Measurements from ENCODE around the gene ZMYND11.

Gene ZMYND11

GRCh38 chr10:285216-285615 lies 150.0 kb downstream of the ZMYND11 start:
- Histone ChIP-seq H3K4me3 (ENCODE audit: low read length) (no peak overlapping the region), H3K9me2 (replicated peaks; ENCODE audit: control insufficient read depth, low read length) (no peaks in the 10 kb centered on the region), H3F3A (ENCODE audit: control insufficient read depth, insufficient read depth) (0 out of 2 replicates have a peak, but pooled peaks cover 2% of the 10 kb centered on the region), H3K9me3 (ENCODE audit: control insufficient read depth, insufficient read depth, low read length) (no peaks in the 10 kb centered on the region), H3K4me1 (ENCODE audit: control insufficient read depth, low read length) (peaks cover 21% of the 10 kb centered on the region), H3K79me2 (ENCODE audit: control insufficient read depth, low read length) (no peaks in the 10 kb centered on the region), H3K27me3 (ENCODE audit: control insufficient read depth, low read length) (no peaks in the 10 kb centered on the region), H3K27ac (ENCODE audit: low read depth, low read length) (no peak overlapping the region), H3K4me2 (ENCODE audit: low read length) (no peak overlapping the region), H4K20me1 (ENCODE audit: control insufficient read depth, insufficient read depth, low read depth, low read length) (no peaks in the 10 kb centered on the region), H3K36me3 (ENCODE audit: control insufficient read depth, low read length) (peaks cover 96% of the 10 kb centered on the region)
- TF ChIP-seq EZH2phosphoT487 (IDR thresholded peaks at IDR 0.05; ENCODE audit: borderline replicate concordance, low read length), result no peak
- TF ChIP-seq, protein P1, sequence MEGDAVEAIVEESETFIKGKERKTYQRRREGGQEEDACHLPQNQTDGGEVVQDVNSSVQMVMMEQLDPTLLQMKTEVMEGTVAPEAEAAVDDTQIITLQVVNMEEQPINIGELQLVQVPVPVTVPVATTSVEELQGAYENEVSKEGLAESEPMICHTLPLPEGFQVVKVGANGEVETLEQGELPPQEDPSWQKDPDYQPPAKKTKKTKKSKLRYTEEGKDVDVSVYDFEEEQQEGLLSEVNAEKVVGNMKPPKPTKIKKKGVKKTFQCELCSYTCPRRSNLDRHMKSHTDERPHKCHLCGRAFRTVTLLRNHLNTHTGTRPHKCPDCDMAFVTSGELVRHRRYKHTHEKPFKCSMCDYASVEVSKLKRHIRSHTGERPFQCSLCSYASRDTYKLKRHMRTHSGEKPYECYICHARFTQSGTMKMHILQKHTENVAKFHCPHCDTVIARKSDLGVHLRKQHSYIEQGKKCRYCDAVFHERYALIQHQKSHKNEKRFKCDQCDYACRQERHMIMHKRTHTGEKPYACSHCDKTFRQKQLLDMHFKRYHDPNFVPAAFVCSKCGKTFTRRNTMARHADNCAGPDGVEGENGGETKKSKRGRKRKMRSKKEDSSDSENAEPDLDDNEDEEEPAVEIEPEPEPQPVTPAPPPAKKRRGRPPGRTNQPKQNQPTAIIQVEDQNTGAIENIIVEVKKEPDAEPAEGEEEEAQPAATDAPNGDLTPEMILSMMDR (IDR thresholded peaks at IDR 0.05; ENCODE audit: low read depth, low read length, poor library complexity, severe bottlenecking), result no peak

DNA sequence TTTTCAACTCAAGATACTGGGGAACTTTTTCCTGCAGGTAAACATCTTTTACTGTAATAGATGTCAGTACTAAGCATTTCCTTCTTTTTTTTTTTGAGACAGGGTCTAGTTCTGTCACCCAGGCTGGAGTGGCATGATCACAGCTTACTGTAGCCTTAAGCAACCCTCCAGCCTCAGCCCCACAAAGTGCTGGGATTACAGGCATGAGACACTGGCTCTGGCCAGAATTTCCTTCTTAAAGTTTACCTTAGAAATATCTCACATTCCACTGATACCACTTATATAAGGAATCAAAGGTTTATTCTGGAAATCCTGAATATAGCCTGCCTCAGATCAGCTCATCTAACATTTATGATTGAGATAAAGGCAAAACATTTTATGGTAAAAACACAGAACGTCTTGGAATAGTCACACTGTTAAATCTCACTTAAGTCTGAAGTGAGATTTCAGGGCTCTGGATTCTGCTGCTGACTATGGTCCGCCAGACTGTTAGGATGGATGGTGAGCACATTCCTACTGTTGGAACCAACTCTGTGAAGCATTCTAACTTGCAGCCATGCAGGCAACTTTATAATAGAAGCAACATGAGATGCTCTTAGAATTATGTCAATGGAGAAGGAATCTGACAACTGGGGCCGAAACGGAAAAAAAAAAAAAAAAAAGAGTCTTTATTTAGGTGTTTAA lies 151.9 kb downstream of the ZMYND11 start:
- Histone ChIP-seq H3K79me2 (ENCODE audit: control insufficient read depth, low read length) (peaks cover 7% of the 10 kb centered on the region; the same call in 1 of the 2 replicates), H3K9me2 (replicated peaks; ENCODE audit: control insufficient read depth, low read length) (no peaks in the 10 kb centered on the region), H3K9me3 (ENCODE audit: control insufficient read depth, insufficient read depth, low read length) (no peaks in the 10 kb centered on the region), H3K27ac (ENCODE audit: low read depth, low read length) (no peak overlapping the region), H3K4me3 (ENCODE audit: low read length) (no peak overlapping the region), H3K27me3 (ENCODE audit: control insufficient read depth, low read length) (no peaks in the 10 kb centered on the region), H3K4me1 (ENCODE audit: control insufficient read depth, low read length) (peaks cover 41% of the 10 kb centered on the region), H3K4me2 (ENCODE audit: low read length) (no peak overlapping the region), H3K36me3 (ENCODE audit: control insufficient read depth, low read length) (peaks cover 96% of the 10 kb centered on the region), H4K20me1 (ENCODE audit: control insufficient read depth, insufficient read depth, low read depth, low read length) (no peaks in the 10 kb centered on the region), H3F3A (ENCODE audit: control insufficient read depth, insufficient read depth) (0 out of 2 replicates have a peak, but pooled peaks cover 2% of the 10 kb centered on the region)
- TF ChIP-seq, protein P1 (IDR thresholded peaks at IDR 0.05; ENCODE audit: low read depth, low read length, poor library complexity, severe bottlenecking), result no peak

- Histone ChIP-seq H3K36me3 (ENCODE audit: control insufficient read depth, low read length) (peaks cover 96% of the 10 kb centered on the region), H3K27me3 (ENCODE audit: control insufficient read depth, low read length) (no peaks in the 10 kb centered on the region), H3K79me2 (ENCODE audit: control insufficient read depth, low read length) (peaks cover 14% of the 10 kb centered on the region), H3K27ac (ENCODE audit: low read depth, low read length) (no peak overlapping the region), H3K4me2 (ENCODE audit: low read length) (no peak overlapping the region), H3K9me3 (ENCODE audit: control insufficient read depth, insufficient read depth, low read length) (no peaks in the 10 kb centered on the region), H3K9me2 (replicated peaks; ENCODE audit: control insufficient read depth, low read length) (no peaks in the 10 kb centered on the region), H3F3A (ENCODE audit: control insufficient read depth, insufficient read depth) (0 out of 2 replicates have a peak, but pooled peaks cover 2% of the 10 kb centered on the region), H3K4me3 (ENCODE audit: low read length) (no peak overlapping the region), H3K4me1 (ENCODE audit: control insufficient read depth, low read length) (peaks cover 47% of the 10 kb centered on the region), H4K20me1 (ENCODE audit: control insufficient read depth, insufficient read depth, low read depth, low read length) (no peaks in the 10 kb centered on the region)
- no peak for TF ChIP-seq EZH2phosphoT487 (IDR thresholded peaks at IDR 0.05; ENCODE audit: borderline replicate concordance, low read length)
- TF ChIP-seq, protein P1 (IDR thresholded peaks at IDR 0.05; ENCODE audit: low read depth, low read length, poor library complexity, severe bottlenecking), result no peak
These were observed 152.6 kb downstream of the ZMYND11 start for GRCh38 chr10:287814-288213.
